Urinary bladder (tissue), 4 donors: ENCODE results near the gene ITGA3. TPM values are rescaled to one million over a fixed set of nuclear protein-coding genes. Genes with fewer than 3 reads are reported as not detected.
A peak's percentile ranks its signal among the peaks of the same experiment; 100 is the strongest.

Experiments
- DNase-seq: peaks from one replicate; pipeline ENCODE4 v3.0.0-alpha.2; 2015; ENCODE audit errors: extremely low spot score
- H3K27ac ChIP-seq: one replicate; pipeline ENCODE4 v1.5.1; 2013; ENCODE audit warnings: low read depth, mild to moderate bottlenecking, moderate library complexity
- H3K36me3 ChIP-seq: one replicate; pipeline ENCODE4 v1.6.1; 2013; ENCODE audit warnings: mild to moderate bottlenecking, moderate library complexity; ENCODE audit not compliant: insufficient read depth
- H3K4me1 ChIP-seq: one replicate; pipeline ENCODE4 v1.6.1; 2013; ENCODE audit warnings: mild to moderate bottlenecking, moderate library complexity; ENCODE audit not compliant: insufficient read depth
- H3K4me3 ChIP-seq: one replicate; pipeline ENCODE4 v1.5.1; 2013; ENCODE audit warnings: low read depth, low read length
- WGBS: extraction: QIAGEN DNeasy Blood & Tissue Kit; methylation state at CpG from one replicate; pipeline ENCODE4 v1.1.7; 2013; 5-methylcytosine and 5-hydroxymethylcytosine counted together
- polyA plus RNA-seq: library from polyadenylated mRNA; stranded (reverse); fragments of 200-250 nt; gene quantifications from one replicate; pipeline ENCODE4 v1.2.3, GENCODE V29; 2013
- total RNA-seq: library from RNA; depleted of rRNA; stranded (reverse); fragments of >200 nt; gene quantifications from one replicate; pipeline ENCODE4 v1.2.3, GENCODE V29; 2014
- donor health status: healthy with polysubstance abuse.
- donor health status: healthy.

ITGA3 gene
- total and polyA plus RNA-seq, 2 donors, result 26.0 to 54.9 TPM

DNA sequence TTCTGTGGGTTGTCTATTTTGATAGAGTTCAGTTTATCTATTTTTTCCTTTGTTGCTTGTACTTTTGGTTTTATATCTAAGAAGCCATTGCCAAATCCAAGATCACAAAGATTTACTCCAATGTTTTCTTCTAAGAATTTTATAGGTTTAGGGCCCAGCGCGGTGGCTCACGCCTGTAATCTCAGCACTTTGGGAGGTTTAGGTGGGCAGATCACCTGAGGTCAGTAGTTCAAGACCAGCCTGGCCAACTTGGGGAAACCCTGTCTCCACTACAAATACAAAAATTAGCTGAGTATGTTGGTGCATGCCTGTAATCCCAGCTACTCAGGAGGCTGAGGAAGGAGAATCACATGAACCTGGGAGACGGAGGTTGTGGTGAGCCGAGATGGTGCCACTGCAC lies 13.7 kb upstream of the ITGA3 start:
- H3K36me3 ChIP-seq, result no peaks in the 10 kb centered on the region
- 92% methylated on average over 5 of the region's 5 CpGs for WGBS
- H3K4me3 ChIP-seq, result no peak overlapping the region
- no peak overlapping the region for H3K27ac ChIP-seq
- no peak for DNase-seq
- no peaks in the 10 kb centered on the region for H3K4me1 ChIP-seq

GRCh38 chr17:50043290-50044148 lies 12.4 kb upstream of the ITGA3 start:
- 66% methylated on average over 16 of the region's 16 CpGs for WGBS
- Histone ChIP-seq H3K36me3 (no peaks in the 10 kb centered on the region), H3K27ac (no peak overlapping the region), H3K4me3 (no peak overlapping the region), H3K4me1 (no peaks in the 10 kb centered on the region)
- no peak for DNase-seq

DNA sequence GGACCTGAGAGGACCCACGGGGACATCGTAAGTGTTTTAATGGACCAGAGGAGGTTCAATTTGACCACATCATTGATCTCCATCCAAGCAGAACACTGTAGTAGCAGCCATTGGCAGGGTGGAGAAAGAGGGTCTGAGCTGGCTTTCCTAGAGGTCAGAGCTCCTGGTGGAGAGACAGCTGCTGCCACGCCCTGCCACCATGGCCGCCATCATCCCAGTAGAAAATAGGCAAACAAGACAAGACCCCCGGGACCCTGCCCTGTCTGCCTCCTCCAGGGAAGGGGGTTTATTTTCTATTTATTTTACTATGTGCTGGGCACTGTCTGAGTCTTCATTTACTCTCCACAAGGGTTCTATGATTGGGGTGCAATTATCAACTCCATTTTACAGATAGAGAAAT lies 11.4 kb upstream of the ITGA3 start:
- H3K4me1 ChIP-seq, result no peaks in the 10 kb centered on the region
- H3K4me3 ChIP-seq, result no peak overlapping the region
- no peak for DNase-seq
- WGBS, result 94% methylated on average over 5 of the region's 5 CpGs
- H3K36me3 ChIP-seq, result no peaks in the 10 kb centered on the region
- H3K27ac ChIP-seq, result no peak overlapping the region

DNA sequence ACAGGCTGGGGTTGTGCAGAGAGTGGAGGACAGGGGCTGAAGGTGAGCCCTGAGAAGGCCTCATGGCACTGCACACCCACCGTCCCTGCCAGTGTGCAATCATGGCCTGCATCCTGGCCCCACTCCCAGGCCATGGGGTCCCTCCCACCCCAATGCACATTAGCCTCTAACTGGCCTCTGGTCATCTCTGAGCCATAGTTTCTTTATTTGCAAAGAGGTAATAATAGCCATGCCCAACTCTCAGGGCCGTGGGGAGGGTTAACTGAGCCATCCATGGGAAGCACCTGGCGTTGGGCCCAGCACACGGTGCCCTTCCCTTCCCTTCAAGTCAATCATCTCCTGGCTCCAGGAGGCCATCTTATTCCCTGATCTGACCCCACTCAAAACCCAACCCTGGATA lies 10.8 kb upstream of the ITGA3 start:
- 69% methylated on average over 4 of the region's 4 CpGs for WGBS
- Histone ChIP-seq H3K4me3 (no peak overlapping the region), H3K4me1 (no peaks in the 10 kb centered on the region), H3K27ac (no peak overlapping the region), H3K36me3 (no peaks in the 10 kb centered on the region)
- DNase-seq, result no peak

DNA sequence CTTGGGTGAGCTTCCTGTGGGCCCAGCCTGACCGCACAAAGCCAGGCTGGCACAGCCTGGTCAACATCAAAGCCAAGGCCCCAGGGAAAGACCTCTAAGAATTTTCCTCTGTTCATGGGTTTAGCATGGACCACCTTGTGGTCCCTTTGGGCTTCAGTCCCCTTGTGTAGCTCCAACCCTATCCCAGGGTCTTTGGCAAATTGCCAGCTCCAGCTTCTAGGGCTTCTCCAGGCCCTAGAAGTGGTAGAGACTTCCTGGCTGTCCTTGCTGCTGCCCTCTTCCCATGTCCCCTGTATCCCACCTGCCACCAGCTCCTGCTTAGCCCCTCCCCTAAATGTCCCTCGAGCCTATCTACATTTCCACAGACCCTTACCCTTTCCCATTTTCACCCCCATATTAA lies 9.7 kb upstream of the ITGA3 start:
- Histone ChIP-seq H3K27ac (no peak overlapping the region), H3K36me3 (no peaks in the 10 kb centered on the region), H3K4me3 (no peak overlapping the region), H3K4me1 (no peaks in the 10 kb centered on the region)
- 85% methylated on average over 2 of the region's 2 CpGs for WGBS
- DNase-seq, result no peak

DNA sequence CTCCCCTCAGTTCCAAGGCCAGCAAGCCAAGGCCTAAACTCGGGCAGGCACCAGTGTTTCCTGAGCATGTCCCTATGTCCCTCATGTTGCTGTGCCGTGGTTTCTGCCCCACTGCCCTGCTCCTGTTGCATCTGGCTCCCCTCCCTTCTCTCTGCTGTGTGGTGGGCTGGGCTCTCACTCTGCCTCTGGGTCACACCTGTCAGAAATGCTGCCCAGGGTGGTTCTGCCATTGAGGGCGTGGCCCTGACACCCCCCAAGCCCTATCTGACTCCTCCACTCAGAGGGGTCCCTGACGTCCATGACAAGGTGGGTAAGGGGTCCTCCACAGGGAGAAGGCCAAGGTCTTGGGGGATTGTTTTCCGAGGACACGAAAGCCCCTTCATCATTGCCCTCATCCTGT lies 9.2 kb upstream of the ITGA3 start:
- no peak for DNase-seq
- no peak overlapping the region for H3K27ac ChIP-seq

DNA sequence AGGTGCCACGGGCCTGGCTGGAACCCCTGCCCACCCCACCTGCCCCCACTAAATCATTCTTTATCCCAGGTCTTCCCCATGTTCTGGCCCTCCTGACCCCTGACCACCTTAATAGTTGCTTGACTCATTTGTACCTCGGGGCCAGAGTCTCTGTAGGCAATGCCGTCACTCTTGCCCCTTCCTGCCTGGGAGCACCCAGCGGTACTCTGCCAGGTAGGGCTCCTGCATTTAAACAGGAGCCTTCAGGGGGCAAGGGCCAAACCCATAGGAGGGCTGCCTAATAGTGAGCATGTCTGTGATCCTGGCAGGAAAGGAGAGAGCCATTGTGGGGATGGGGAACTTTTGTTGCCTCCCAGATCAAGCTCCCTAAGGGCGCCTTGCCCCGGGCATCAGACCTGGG lies 8.8 kb upstream of the ITGA3 start:
- H3K4me3 ChIP-seq, result no peak overlapping the region
- WGBS, result 93% methylated on average over 6 of the region's 6 CpGs
- H3K27ac ChIP-seq, result no peak overlapping the region
- H3K36me3 ChIP-seq, result no peaks in the 10 kb centered on the region
- H3K4me1 ChIP-seq, result no peaks in the 10 kb centered on the region
- no peak for DNase-seq

More for the DNA sequence above, 9.2 kb upstream of the ITGA3 start:
- H3K36me3 ChIP-seq, result no peaks in the 10 kb centered on the region
- no peaks in the 10 kb centered on the region for H3K4me1 ChIP-seq
- H3K4me3 ChIP-seq, result no peak overlapping the region
- 90% methylated on average over 6 of the region's 6 CpGs for WGBS

DNA sequence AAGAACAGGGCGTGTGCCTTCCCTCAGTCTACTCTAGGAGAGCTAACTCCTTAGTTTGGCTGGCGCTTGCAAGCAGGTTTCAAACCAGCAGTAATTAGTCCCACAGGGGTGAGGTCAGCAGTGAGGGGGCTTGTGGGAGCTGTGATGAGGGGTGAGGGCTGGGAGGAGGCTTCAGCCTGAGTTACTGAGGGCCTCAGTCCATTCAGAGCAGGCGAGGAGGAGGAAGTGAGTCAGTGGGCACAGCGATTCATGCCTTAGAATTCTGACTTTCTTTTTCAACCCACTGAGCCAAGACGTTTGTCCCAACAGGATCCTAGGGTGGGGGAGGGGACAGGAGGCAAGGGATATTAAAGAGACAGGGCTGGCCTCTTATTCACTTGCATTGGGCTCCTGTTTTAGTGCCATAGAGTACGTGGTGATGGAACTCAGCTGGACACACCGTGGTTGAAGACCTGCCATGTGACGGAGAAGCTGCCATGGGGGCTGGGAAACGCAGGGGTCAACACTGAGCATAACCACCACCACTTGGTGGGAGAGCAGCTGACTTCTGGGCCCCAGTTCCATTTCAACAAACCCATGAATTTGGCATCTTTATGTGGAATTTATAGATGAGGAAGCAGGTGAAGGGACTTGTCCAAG lies 8.3 kb upstream of the ITGA3 start:
- 65% methylated on average over 9 of the region's 9 CpGs for WGBS
- no peak for DNase-seq
- no peak overlapping the region for H3K27ac ChIP-seq
- no peaks in the 10 kb centered on the region for H3K4me1 ChIP-seq
- no peak overlapping the region for H3K4me3 ChIP-seq
- no peaks in the 10 kb centered on the region for H3K36me3 ChIP-seq

GRCh38 chr17:50048146-50048720 lies 7.7 kb upstream of the ITGA3 start:
- H3K4me1 ChIP-seq, result peaks cover 3% of the 10 kb centered on the region
- 85% methylated on average over 17 of the region's 17 CpGs for WGBS
- no peak for DNase-seq

GRCh38 chr17:50048988-50049387 lies 6.9 kb upstream of the ITGA3 start:
- WGBS, result 78% methylated on average over 4 of the region's 4 CpGs

More at GRCh38 chr17:50048146-50048720, 7.7 kb upstream of the ITGA3 start:
- no peak overlapping the region for H3K27ac ChIP-seq
- H3K4me3 ChIP-seq, result no peak overlapping the region
- H3K36me3 ChIP-seq, result no peaks in the 10 kb centered on the region

DNA sequence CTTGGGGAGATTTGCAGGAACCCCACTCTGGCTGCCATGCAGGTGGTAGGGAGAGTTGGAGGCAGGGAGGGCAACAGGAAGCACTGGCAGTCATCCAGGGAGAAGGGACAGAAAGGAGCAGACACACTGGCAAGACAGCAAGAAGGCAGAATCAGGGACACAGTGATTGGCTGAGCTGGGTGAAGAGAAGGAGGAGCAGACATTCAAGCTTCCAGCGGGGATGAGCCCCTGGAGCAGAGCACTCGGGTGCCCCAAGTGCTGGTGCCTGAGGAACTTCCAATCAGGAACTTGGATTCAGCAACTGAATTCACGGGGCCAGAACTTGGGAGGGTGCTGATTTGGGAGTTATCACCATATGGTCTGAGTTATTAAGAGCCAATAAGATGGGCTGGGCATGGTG lies 6.3 kb upstream of the ITGA3 start:
- peaks cover 4% of the 10 kb centered on the region for H3K4me1 ChIP-seq
- WGBS, result 65% methylated on average over 3 of the region's 3 CpGs
- no peak for DNase-seq

More at GRCh38 chr17:50048988-50049387, 6.9 kb upstream of the ITGA3 start:
- peaks cover 4% of the 10 kb centered on the region for H3K4me1 ChIP-seq
- no peak overlapping the region for H3K27ac ChIP-seq
- DNase-seq, result no peak
- H3K4me3 ChIP-seq, result no peak overlapping the region
- no peaks in the 10 kb centered on the region for H3K36me3 ChIP-seq

DNA sequence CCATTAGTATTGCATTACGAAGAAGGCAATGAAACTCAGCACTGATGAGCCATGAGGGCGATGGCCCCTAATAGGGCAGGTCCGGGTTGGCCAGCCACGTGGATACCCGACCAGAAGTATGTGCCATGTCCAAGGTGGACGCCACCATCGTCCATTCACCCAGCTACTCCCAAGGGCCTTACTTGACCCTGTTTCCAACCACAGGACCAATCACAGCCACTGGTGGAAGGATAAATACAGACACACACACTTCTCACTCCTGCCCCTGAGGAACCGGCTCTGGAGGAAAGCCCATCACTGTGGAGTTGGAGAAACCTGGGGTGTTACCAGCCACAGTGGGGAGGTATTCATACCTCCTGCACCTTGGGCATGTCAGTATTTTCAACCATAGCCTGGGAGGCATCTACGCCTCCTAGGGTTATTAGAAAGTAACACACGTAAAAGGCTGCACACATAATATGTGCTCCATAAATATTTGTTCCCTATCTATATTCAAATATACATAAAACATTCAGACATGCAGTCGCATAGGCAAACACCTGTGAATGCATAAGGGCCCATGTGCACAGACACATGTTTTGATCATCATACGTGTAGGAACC lies 5.4 kb upstream of the ITGA3 start:
- 94% methylated on average over 12 of the region's 12 CpGs for WGBS
- Histone ChIP-seq H3K36me3 (no peaks in the 10 kb centered on the region), H3K4me1 (peaks cover 4% of the 10 kb centered on the region), H3K27ac (no peak overlapping the region), H3K4me3 (no peak overlapping the region)
- no peak for DNase-seq

More for the DNA sequence above, 6.3 kb upstream of the ITGA3 start:
- Histone ChIP-seq H3K27ac (no peak overlapping the region), H3K4me3 (no peak overlapping the region), H3K36me3 (no peaks in the 10 kb centered on the region)

- no peaks in the 10 kb centered on the region for H3K36me3 ChIP-seq
- 82% methylated on average over 4 of the region's 4 CpGs for WGBS
- no peak for DNase-seq
- H3K27ac ChIP-seq, result peak overlapping the region; percentile 16
- peaks cover 4% of the 10 kb centered on the region for H3K4me1 ChIP-seq
- no peak overlapping the region for H3K4me3 ChIP-seq
These were observed 4.8 kb upstream of the ITGA3 start for GRCh38 chr17:50051082-50051576.
